GM19351 (cell line): ENCODE data around the gene TRIM46.
A peak's percentile ranks its signal among the peaks of the same experiment; 100 is the strongest.
"Not testable (repeated sequence)": the region's sequence is repeated elsewhere in the genome, so short reads cannot be mapped to it uniquely, and the experiment has no call there.

Experiments
- ATAC-seq: cut with Tn5 transposase; IDR thresholded peaks from one replicate; pipeline ENCODE4 v1.9.1; 2021; ENCODE audit warnings: mild to moderate bottlenecking, moderate library complexity; ENCODE audit not compliant: unreplicated experiment

TRIM46 gene

DNA sequence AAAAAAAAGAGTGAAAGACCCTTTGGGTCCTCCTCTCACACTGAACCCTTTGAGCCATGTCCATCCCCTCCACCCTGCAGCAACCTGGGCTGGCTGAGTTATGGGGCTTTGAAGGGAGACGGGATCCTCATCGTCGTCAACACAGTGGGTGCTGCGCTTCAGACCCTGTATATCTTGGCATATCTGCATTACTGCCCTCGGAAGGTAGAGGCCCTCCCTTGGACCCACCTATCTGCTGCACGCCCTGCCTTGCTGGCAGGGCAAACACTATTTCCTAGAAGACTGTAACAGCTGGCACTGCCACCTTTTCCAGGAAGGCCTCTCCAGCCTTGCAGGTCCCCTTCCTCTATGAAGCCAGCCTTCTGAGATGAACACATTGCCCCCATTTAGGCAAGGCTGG, 36.9 kb upstream of the TRIM46 start:
- no peak for ATAC-seq

DNA sequence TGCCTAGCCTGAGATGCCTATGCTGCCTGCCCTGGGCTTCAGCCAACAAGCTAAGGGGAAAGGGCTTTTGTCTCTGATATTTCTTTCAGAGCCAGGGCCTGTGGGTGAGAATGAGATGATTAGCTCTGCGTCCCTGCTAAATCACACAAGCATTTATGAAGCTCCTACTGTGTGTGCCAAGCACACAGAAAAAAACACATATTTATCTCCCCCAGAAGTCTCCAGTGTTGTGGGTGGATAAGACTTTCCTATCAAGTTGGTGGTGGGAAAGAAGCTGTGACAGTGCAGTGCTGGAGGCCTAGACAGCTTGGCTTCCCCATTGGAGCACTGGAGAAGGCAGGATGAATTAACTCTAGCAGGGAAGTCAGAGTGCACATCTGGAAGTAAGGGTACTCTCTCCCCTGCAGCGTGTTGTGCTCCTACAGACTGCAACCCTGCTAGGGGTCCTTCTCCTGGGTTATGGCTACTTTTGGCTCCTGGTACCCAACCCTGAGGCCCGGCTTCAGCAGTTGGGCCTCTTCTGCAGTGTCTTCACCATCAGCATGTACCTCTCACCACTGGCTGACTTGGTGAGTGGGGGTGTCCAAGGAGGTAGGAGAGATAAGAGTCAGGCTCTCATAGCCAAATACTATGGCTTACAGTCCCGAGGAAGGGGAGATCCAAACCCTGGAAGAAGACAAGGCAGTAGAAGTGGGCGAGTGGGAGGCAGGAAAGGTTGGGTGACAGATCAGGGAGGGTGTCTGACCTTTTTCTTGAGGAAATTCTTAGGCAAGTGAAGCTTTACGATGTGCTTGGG, 36.3 kb upstream of the TRIM46 start:
- no peak for ATAC-seq

DNA sequence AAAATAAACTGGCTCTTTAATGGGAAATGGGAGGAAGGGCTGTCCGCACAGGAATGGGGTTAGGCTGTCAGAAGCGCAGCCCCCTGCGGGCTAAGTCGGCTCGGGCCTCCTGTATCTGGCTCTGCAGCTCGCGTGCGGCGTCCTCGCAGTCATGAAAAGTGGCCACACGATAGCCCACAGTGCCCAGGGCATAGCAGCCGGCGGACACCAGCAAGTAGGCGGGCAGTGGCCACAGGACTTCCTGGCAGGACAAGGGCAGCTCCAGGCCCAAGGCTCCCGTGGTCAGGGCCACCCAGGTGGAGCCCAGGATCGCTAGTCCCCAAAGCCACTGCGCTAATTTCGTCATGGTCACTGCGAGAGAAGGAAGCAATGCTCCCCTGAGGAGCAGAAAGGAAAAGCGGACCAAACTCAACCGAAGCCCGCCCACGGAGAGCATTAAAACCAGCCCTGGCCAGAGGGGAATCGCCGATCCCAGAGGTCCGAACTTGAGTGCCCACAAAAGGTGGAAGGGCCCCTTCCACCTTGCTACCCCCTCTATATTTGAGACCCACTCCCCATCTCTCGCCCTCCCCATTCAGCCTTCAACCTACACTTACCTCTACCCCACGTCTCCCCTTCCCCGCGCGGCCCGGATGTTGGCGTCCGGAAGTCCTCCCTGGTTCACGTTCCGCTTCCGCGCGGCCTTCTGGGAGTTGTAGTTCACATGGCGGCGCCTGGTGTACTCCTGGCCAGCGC, 33.6 kb upstream of the TRIM46 start, which contains the start of gene DPM3:
Gene DPM3, minus strand, starts transcription at position 637 of the 735 bp plus-strand sequence. Its CDS starts 291 bp downstream, at position 346.
- peak; percentile 76 for ATAC-seq

DNA sequence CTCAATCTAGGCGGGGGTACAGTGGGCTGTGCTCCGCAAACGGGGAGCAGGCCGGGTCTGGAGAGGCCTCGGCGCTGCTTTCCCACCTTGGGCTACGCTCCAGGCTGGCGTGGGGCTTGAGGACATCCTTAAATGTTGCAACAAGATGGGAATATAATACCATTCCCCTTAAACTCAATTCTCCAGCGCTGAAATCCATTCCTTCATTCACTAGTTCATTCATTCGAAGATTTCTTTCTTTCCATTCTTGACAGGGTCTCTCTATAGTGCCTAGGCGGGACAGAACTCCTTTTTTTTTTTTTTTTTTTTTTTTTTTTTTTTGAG, 33.1 kb upstream of the TRIM46 start:
- no peak for ATAC-seq

DNA sequence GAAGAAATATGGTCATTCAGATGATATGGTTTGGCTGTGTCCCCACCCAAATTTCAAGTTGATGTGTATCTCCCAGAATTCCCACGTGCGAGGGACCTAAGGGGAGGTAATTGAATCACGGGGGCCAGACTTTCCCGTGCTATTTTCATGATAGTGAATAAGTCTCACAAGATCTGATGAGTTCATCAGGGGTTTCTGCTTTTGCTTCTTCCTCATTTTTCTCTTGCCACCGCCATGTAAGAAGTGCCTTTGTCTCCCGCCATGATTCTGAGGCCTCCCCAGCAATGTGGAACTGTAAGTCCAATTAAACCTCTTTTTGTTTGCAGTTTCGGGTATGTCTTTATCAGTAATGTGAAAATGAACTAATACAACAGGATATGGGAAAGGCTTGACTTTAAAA, 31.9 kb upstream of the TRIM46 start:
- ATAC-seq, result no peak

DNA sequence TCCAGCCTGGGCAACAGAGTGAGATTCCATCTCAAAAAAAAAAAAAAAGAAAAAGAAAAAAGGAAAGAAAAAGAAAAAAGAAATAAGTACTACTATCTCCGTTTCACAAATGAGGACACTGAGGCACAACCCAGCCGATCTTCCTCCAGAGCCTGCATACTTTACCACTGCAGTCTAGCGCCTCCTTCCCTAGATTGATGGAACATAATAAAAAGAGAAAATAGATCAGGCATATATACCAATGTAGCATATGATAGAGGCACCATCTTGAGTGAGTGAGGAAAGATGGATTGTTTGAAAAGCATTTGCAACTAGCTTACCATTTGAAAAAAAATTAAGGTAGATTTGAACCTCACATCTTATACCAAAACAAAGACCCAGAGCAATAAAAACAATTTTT, 28.2 kb upstream of the TRIM46 start:
- ATAC-seq, result no peak

DNA sequence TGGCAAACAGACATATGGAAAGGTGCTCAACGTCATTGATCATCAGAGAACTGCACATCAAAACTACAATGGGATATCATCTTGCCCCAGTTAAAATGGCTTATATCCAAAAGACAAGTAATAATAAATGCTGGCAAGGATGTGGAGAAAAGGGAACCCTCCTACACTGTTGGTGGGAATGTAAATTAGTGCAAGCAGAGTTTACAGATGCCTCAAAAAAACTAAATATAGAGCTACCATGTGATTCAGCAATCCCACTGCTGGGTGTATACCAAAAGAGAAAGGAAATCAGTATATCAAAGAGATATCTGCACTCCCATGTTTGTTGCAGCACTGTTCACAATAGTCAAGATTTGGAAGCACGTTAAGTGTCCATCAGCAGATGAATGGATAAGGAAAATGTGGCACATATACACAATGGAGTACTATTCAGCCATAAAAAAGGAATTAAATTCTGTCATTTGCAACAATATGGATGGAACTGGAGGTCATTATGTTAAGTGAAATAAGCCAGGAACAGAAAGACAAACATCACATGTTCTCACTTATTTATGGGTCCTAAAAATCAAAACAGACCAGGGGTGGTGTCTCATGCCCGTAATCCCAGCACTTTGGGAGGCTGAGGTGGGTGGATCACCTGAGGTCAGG, 17.5 kb upstream of the TRIM46 start:
- ATAC-seq, result not testable (repeated sequence)

DNA sequence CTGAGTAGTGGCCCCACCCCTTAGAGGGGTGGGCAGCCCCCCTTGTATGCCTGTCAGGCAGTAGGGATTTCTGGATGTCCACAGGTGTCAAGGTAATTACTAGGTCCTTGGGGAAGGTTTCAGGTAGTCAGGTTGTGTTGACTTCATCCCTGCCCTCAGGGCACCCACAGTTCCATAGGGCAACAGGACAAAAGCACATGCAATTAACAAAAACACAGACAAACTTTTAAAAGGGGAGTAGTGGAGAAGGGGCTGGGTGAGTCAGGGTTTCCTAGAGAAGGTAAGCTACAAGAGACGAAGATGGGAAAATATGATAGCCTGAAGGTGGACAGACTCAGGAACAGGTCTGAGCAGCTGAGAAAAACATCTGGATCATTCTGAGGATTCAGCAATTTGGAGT, 14.7 kb upstream of the TRIM46 start:
- ATAC-seq, result no peak

DNA sequence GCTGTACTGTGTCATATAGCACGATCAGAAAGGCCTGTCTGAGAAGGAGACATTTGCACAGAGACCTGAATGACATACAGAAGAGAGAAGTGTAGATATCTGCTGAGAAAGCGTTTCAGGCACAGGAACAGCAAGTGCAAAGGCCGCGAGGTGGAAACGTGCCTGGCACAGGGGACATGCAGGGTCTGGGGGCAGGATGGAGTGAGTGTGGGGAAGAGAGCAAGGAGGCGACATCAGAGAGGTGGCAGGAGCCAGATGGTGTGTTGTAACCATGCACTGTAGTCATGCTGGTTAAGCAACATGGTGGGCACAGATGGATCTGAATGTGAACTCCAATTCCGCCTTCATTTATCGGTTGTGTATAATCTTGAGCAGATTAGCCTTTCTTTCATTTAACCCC, 13.5 kb upstream of the TRIM46 start:
- no peak for ATAC-seq

DNA sequence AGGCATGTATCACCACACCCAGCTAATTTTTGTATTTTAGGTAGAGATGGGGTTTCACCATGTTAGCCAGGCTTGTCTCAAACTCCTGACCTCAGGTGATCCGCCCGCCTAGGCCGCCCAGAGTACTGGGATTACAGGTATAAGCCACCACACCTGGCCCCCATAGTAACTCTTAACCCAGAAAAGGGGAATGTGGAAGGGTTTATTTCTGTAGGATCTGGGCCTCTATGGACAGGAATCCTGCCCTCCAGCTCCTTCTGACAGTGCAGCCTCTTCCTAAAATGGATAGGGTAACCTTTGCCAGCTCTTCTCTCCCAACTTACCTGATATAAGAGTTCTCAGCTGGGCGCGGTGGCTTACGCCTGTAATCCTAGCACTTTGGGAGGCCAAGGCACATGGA, 11.0 kb upstream of the TRIM46 start:
- ATAC-seq, result not testable (repeated sequence)

DNA sequence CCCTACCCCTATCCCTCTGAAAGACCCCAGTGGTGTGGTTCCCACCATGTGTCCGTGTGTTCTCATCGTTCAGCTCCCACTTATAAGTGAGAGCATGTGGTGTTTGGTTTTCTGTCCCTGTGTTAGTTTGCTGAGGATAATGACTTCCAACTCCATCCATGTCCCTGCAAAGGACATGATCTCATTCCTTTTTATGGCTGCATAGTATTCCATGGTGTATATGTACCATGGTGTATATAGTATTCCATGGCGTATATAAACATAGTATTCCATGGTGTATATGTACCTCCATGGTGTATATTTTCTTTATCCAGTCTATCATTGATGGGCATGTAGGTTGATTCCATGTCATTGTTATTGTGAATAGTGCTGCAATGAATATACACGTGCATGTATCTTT, 9.9 kb upstream of the TRIM46 start:
- ATAC-seq, result not testable (repeated sequence)

DNA sequence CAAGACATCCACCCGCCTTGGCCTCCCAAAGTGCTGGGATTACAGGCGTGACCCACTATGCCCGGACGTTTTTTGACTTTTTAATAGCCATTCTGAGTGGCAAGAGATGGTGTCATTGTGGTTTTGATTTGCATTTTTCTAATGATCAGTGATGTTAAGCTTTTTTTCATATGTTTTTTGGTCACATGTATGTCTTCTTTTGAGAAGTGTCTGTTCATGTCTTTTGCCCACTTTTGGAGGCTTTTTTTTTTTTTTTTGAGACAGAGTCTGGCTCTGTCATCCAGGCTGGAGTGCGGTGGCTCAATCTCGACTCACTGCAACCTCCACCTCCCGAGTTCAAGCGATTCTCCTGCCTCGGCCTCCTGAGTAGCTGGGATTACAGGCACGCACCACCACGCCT, 9.0 kb upstream of the TRIM46 start:
- ATAC-seq, result not testable (repeated sequence)

DNA sequence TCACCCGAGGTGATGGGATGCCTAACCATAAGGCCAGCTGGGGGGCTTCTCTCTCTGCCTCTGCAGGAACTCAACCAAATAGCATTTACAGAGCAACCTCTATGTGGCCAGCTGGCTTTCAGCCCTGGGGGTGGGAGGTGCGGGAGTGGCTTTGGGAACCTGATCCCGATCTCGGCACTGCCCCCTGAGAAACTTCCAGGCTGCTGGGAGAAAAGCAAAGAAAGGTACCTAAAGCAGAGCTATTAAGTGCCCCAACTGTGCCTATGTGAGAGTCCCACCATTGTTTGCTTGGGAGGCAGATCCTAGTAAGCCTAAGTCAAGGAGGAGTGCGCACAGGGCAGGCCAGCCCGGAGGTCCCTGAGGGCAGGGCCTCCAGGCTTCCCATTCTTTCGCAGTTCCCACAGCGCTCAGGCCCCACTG, 7.6 kb upstream of the TRIM46 start:
- ATAC-seq, result no peak

DNA sequence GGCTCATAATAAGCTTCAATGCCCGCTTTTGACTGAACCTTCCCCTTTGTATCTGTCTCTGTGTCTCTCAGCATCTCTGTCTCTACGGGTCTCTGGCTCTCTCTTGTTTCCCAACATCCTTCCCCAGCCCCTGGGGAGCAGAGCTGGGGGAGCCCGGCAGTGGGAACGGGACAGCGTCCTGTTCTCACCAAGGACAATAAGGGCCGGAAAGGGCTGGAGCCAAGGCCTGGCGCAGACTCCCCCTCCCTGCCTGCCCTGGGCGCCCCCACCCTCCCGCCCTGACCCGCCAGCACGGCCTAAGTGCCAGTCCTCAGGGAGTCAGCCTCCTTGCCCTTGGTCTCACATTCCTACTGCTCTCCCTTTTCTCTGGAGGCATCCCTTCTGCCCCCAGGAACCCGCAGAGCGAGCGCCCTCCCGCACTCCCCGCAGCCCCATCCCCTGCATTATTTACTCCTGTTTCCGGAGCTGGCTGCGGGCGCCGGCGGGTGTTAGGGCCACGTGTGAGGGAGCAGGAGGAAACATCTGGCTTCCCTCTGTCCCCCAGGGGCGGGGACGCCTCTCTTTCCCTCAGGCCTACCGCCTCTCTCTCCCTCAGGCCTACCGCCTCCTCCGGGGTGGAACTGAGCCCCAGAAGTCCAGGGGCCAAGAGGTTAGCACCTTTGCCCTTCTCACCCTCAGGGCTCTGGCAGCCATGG, 7.0 kb upstream of the TRIM46 start:
- ATAC-seq, result no peak

DNA sequence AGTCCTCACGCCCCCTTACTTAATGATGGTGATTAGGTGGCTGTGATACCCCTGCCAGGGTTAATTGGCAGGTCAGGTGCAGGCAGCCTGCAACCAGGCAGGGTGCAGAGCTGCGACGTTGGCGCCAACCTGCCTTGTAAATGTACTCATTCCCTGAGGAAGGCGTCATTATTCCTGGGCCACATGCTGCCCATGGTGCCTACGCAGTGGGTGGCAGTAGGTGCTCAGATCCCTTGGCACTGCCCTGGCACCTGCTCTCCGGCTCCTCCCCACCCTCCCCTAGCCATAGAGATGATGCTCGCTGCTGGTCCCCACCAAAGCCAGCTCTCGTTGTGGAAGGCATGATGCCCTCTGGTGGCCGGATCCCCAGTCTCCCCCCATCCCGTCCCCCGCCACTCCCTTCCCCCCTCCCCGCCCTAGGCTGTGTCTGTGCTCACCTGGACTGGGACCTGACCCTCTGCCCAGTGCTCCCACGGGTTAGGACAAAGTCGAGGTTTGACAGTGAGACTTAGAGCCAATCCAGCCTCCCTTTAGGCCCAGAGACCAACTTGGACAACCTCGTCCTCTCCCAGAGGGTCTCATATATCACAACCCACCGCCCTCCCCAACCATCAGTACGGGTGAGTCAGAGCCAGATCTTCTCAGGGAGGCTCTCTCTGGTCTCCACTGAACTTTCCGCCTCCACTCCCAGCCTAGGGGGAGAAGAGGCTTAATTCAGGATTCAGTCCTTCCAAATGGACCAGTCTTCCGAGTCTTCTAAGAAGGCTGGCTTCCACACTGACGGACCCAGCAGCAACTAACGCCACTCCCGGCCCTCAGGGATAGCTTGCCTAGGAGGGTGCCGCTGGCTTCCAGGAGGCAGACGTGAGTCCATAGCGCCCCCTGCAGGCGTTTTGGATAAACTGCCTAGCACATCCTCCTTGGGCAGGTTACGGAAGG, 6.2 kb upstream of the TRIM46 start:
- no peak for ATAC-seq

DNA sequence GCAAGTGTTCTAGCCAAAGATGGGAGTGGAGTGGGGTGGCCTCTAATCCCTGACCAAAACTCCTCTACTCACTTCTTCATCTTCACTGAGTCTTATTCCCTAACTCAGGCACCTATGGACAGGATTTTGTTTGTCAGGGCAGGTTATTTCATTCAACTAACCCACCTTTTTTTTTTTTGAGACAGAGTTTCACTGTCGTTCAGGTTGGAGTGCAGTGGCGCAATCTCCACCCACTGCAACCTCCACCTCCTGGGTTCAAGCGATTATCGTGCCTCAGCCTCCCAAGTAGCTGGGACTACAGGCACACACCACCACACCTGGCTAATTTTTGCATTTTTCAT, 5.6 kb upstream of the TRIM46 start:
- ATAC-seq, result not testable (repeated sequence)

DNA sequence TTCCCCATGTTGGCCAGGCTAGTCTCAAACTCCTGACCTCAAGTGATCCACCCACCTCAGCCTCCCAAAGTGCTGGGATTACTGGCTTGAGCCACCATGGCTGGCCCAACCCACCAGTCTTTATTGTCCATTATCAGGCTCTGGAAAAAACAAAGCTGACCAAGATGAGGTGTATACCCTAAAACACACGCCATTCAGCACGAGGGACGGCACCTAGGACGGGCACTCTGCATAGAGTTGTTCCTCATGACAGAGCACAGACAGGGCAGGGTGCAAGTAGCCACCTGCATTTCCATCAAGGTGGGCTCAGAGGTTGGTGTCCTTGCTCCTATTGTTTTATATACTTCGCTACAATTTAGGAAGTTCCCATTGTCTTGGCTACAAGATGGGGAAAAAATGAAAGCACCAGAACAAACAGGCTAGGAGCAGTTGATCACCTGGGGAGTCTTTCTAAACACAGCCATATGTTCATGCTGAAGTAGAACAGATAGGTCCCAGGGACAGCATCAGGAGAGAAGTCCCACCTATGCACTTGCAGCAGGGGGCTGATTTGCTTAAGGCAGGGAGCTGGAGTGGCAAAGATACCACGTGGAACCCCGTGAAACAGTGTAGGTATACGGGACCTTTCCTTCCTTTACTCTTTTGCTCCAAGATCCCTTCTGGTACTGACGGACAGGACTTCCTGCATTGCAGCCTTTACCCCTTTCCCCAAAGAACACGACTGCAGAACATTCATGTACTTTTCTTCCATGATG, 5.0 kb upstream of the TRIM46 start:
- ATAC-seq, result no peak

DNA sequence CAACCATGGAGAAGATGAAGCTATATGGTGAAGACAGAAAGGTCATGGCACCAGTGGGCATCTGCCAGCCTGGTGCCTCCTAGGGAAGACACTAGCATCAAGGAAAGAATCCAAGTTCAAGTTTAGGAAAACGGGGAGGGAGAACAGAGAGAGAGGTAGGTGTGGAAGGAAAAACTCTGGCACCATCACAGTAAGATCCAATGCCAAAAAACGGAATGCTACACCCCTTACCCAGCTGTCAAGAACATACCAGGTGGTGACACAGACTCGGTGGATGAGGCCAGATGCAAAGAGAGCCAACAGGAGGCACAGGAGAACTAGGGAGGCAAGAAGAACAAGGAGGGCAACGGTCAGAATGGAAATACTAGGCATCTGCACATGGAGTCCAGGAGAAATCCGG, 4.1 kb upstream of the TRIM46 start:
- no peak for ATAC-seq

DNA sequence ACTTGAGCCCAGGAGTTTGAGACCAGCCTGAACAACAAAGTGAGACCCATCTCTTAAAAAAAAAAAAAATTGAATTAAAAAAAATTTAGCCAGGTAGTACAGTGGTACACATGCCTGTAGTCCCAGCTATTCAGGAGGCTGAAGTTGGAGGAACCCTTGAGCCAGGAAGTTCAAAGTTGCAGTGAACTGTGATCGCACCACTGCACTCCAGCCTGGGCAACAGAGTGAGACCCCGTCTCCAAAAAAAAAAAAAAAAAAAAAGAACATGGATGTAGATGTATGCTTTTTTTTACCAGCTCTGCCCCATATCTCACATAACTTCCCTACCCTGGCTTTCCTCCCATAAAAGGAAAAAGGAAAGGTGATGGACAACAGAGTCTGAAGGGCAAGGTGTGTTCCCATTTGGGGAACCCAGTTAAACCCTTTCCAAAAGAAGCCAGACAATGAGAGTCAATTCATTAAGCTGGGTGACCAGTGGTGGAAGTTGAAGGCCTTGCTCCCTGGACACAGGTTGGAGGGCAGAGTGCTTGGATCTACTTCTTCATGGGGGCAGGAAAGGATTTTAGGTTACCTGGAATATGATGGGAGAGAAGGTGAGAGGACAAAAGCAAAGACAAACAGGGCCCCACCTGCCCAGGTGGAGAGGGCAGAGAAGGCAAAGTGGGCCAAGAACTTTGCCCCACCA, 3.4 kb upstream of the TRIM46 start:
- no peak for ATAC-seq
